Body of pancreas (tissue), 4 donors: ENCODE results near the gene UNC93A. TPM values are rescaled to one million over a fixed set of nuclear protein-coding genes. Genes with fewer than 3 reads are reported as not detected.
"Not testable (repeated sequence)": the region's sequence is repeated elsewhere in the genome, so short reads cannot be mapped to it uniquely, and the experiment has no call there.

Source experiments
- ATAC-seq: fragments of 150-250 bp; one replicate; pipeline ENCODE4 v1.9.1; 2016
- DNase-seq, 4 donors: peaks; one replicate each; pipeline ENCODE4 v3.0.0-alpha.2; 2019
- H3K27ac ChIP-seq, 4 donors: fragments of 200-600 bp; sonication (generic); 1 replicate in 3 of 4; 2 replicates in 1 of 4; pipeline versions ENCODE4 v1.5.1 to v1.6.1; 2016 to 2019; ENCODE audit warnings: mild to moderate bottlenecking in 1 of 4, mixed read lengths in 1 of 4, moderate library complexity in 1 of 4
- H3K27me3 ChIP-seq, 2 donors: fragments of 200-600 bp; sonication (generic); one replicate each; pipeline ENCODE4 v1.6.0; 2016; ENCODE audit warnings: mild to moderate bottlenecking in 1 of 2
- H3K36me3 ChIP-seq, 2 donors: fragments of 200-600 bp; sonication (generic); replicated peaks in 1 of 2; 2 replicates each; pipeline ENCODE4 v1.5.1; 2016; ENCODE audit warnings: low read depth in 2 of 2; ENCODE audit not compliant: insufficient read depth in 1 of 2
- H3K4me1 ChIP-seq: fragments of 200-600 bp; sonication (generic); one replicate; pipeline ENCODE4 v1.6.0; 2016
- H3K4me3 ChIP-seq, 2 donors: fragments of 200-600 bp; sonication (generic); 1 replicate in 1 of 2; 2 replicates in 1 of 2; pipeline ENCODE4 v1.5.1; 2016 to 2019
- H3K9me3 ChIP-seq, 3 donors: fragments of 200-600 bp; sonication (generic); 1 replicate in 2 of 3; 2 replicates in 1 of 3; pipeline ENCODE4 v1.5.1; 2016
- CTCF ChIP-seq, 7 experiments: fragments of 450-650 bp in 4 of 7; fragments of 200-600 bp in 3 of 7; sonication (generic) in 3 of 7; IDR thresholded peaks; one replicate each; pipeline ENCODE4 v1.5.1; 2016 to 2019; ENCODE audit warnings: antibody characterized with exemption in 7 of 7
- POLR2A ChIP-seq, 3 donors: fragments of 450-650 bp; IDR thresholded peaks; one replicate each; pipeline ENCODE4 v1.6.1; 2016; ENCODE audit warnings: antibody characterized with exemption in 3 of 3, mild to moderate bottlenecking in 2 of 3
- WGBS, 2 donors: methylation state at CpG; one replicate each; pipeline ENCODE4 v1.1.5; 2017; 5-methylcytosine and 5-hydroxymethylcytosine counted together
- intact Hi-C: fragments of 100-400 bp; cut with DNase I; formaldehyde crosslinking; loops from one replicate; pipeline ENCODE4 v1.15.1; 2023
- total RNA-seq, 2 donors: library from RNA; depleted of rRNA; stranded (reverse); fragments of >200 nt; gene quantifications; one replicate each; pipeline ENCODE4 v1.1.0, GENCODE V29; 2016

The UNC93A gene
- total RNA-seq, 2 donors from 2014 or later = not detected

- no peaks in the 10 kb centered on the region for H3K27me3 ChIP-seq
- H3K36me3 ChIP-seq = no peaks in the 10 kb centered on the region
- ATAC-seq (no peak), DNase-seq (no peak)
- no peaks in the 10 kb centered on the region for H3K4me1 ChIP-seq
- TF ChIP-seq POLR2A (IDR thresholded peaks at IDR 0.05) (no peak), CTCF (IDR thresholded peaks at IDR 0.05) (no peak)
- 83 to 86% methylated on average over 10 to 11 of the region's 11 CpGs for WGBS, 2 donors
- intact Hi-C loops = no loop called here
- H3K27ac ChIP-seq = no peak overlapping the region
- no peak overlapping the region for H3K4me3 ChIP-seq
- no peaks in the 10 kb centered on the region for H3K9me3 ChIP-seq
These were observed 35.1 kb upstream of the UNC93A start for GRCh38 chr6:167255918-167256553.

- Histone ChIP-seq H3K27me3 (no peaks in the 10 kb centered on the region), H3K4me1 (no peaks in the 10 kb centered on the region), H3K9me3 (no peaks in the 10 kb centered on the region), H3K36me3 (no peaks in the 10 kb centered on the region), H3K27ac (no peak overlapping the region), H3K4me3 (no peak overlapping the region)
- no peak for TF ChIP-seq CTCF (IDR thresholded peaks at IDR 0.05)
- TF ChIP-seq POLR2A (IDR thresholded peaks at IDR 0.05) = no peak
- intact Hi-C loops = no loop called here
- WGBS, 2 donors = 83 to 100% methylated on average over 1 to 3 of the region's 3 CpGs
- ATAC-seq = no peak
- DNase-seq = no peak
These were observed 32.5 kb upstream of the UNC93A start for GRCh38 chr6:167258646-167259045.

GRCh38 chr6:167266057-167266829 is 24.9 kb upstream of the UNC93A start:
- H3K4me1 ChIP-seq, H3K27me3 ChIP-seq, intact Hi-C loops, H3K9me3 ChIP-seq, H3K27ac ChIP-seq, H3K36me3 ChIP-seq, H3K4me3 ChIP-seq: not testable (repeated sequence)
- WGBS, 2 donors = 30 to 82% methylated on average over 1 to 7 of the region's 24 CpGs
- peak; percentile 76 for ATAC-seq
- DNase-seq = peak in 3 of 4 donors; percentile 36 to 63 (median 42)

GRCh38 chr6:167266830-167267555 is 24.1 kb upstream of the UNC93A start:
- intact Hi-C loops = no loop called here
- Histone ChIP-seq H3K27me3 (no peaks in the 10 kb centered on the region), H3K27ac (no peak overlapping the region), H3K4me1 (no peaks in the 10 kb centered on the region), H3K36me3 (no peaks in the 10 kb centered on the region), H3K9me3 (no peaks in the 10 kb centered on the region), H3K4me3 (no peak overlapping the region)
- TF ChIP-seq CTCF (IDR thresholded peaks at IDR 0.05) (no peak), POLR2A (IDR thresholded peaks at IDR 0.05) (no peak)
- WGBS, 2 donors = 55 to 64% methylated on average over 19 to 20 of the region's 21 CpGs
- DNase-seq (no peak), ATAC-seq (peak; percentile 47)

GRCh38 chr6:167267556-167267898 is 23.6 kb upstream of the UNC93A start:
- whole genome bisulfite sequencing, 2 donors = 71 to 89% methylated on average over 1 to 3 of the region's 3 CpGs
- H3K4me3 ChIP-seq, ATAC-seq, H3K36me3 ChIP-seq, DNase-seq, H3K9me3 ChIP-seq, H3K4me1 ChIP-seq, H3K27me3 ChIP-seq, intact Hi-C loops, H3K27ac ChIP-seq: not testable (repeated sequence)
